GM19467 (cell line): ENCODE data around the gene LIMCH1.
"Not testable (repeated sequence)": the region's sequence is repeated elsewhere in the genome, so short reads cannot be mapped to it uniquely, and the experiment has no call there.

ENCODE experiments used
- ATAC-seq: cut with Tn5 transposase; IDR thresholded peaks from one replicate; pipeline ENCODE4 v1.9.1; 2021; ENCODE audit warnings: mild to moderate bottlenecking, moderate library complexity; ENCODE audit not compliant: unreplicated experiment

The LIMCH1 gene

GRCh38 chr4:41719417-41719816, 181.5 kb downstream of the LIMCH1 start:
- ATAC-seq: no peak

GRCh38 chr4:41722181-41722580, 184.2 kb downstream of the LIMCH1 start:
- no peak for ATAC-seq

DNA sequence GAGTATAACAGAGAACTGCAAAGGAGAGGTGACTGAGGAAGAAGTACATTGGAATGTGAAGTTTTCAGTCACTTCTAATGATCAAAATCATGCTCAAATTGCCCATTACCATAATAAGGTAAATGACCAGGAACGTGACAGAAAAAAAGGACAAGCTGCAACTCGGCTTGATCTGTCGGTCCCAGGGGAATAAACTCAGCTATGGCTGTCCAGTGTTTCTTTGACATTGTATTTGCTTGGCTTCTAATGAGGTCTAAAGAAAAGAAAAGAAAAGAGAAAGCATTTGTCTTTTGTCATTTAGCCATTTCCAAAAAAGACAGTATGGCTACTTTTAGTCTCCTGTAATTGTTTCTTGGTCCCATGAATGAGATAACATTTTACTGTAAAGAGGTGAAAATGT, 185.3 kb downstream of the LIMCH1 start:
- no peak for ATAC-seq

DNA sequence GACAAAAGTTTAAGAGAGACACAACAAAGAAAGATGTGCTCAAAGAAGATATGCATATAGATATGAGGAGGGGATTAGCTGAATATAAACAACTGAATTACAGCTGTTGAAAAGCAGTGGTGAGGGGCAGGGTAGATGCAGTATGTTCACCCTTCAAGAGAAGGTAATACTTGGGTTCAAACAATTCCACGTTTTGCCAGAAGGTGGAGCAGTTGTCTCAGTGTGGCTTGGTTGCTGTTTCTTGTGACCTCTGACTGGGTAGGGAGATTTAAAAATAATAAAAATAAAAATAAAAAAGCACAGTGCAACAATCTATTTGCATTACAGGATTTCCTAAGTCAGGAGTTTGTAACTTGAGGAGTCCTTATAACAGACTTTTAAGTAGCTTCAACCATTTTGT, 187.3 kb downstream of the LIMCH1 start:
- ATAC-seq: no peak

GRCh38 chr4:41727861-41728572, 190.1 kb downstream of the LIMCH1 start:
- no peak for ATAC-seq

GRCh38 chr4:41728573-41728913, 190.6 kb downstream of the LIMCH1 start:
- ATAC-seq: no peak

DNA sequence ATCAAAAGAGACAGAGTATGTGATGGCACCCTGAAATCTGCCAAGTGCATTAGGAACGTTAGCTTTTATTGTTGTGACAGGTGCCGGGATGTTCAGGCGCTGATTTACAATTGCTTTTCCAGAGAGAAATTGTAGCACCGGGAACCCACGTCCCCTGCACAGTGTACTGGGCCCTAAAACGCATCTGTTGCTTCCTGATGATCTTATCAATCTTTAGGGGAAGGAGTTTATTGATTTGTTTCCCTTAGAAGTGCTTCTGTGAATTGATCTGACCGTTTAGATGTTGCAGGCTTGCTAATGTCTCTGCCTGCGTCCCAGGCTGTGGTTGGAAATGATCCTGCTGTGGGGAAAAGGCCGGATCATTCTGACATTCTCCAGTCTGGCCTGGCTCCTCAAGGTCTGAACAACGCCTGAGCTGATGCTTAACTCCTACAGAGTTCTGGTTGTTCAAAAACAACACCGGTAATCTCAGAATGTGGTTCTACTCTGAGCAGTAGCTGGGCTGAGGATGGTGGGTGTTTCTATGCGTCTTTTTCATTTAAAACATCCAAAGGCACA, 193.7 kb downstream of the LIMCH1 start:
- ATAC-seq: no peak

DNA sequence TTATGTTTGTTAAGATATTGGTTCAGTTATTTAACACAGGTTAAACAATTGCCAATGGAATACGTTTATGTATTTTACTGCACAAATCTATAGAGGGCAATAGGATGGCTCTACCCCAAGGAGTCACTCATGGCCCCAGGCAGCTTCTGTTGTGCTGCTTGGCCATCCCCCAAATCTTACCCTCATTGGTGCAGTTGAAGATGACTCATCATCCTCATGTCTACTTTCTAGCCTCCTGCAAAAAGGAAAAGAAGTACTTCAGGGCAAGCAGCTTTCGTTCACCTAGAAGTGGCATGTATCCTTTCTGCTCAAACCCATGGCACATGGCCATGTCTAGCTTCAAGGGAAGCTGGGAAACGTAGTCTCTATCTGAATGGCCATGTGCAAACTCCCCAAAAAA, 196.4 kb downstream of the LIMCH1 start:
- no peak for ATAC-seq

DNA sequence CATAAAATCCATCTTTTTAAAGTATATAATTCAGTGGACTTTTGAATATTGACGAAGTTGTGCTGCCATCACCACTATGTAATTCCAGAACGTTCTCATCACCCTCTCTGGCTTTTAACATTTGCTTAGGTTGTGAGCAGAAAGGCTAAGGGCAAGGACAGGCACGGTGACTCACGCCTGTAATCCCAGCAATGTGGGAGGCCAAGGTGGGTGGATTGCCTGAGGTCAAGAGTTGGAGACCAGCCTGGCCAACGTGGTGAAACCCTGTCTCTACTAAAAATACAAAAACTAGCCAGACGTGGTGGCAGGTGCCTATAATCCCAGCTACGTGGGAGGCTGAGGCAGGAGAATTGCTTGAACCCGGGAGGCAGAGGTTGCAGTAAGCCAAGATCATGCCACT, 199.5 kb downstream of the LIMCH1 start:
- ATAC-seq: not testable (repeated sequence)

DNA sequence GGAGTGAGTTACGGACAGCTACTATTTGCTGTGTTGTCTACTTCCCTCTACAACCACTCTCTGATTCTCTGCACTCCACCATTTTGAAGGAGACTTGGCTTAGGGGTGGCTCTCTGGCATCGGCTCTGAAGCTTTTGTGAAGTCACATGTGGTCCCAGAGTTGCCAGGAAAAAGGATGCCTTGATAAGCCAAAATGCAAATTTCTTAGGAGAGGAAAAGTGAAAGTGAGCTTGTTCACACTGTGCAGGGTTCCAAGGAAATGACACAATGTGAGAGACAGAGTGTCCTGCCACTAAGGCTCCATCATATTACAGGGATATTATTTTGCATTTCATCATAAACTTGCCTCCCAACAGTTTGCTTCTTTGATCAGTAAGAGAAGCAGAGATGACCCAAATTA, 203.4 kb downstream of the LIMCH1 start:
- ATAC-seq: no peak

- no peak for ATAC-seq
Measured at GRCh38 chr4:41744572-41745291, 206.8 kb downstream of the LIMCH1 start.

- no peak for ATAC-seq
Measured at GRCh38 chr4:41745292-41746024, 207.5 kb downstream of the LIMCH1 start.

DNA sequence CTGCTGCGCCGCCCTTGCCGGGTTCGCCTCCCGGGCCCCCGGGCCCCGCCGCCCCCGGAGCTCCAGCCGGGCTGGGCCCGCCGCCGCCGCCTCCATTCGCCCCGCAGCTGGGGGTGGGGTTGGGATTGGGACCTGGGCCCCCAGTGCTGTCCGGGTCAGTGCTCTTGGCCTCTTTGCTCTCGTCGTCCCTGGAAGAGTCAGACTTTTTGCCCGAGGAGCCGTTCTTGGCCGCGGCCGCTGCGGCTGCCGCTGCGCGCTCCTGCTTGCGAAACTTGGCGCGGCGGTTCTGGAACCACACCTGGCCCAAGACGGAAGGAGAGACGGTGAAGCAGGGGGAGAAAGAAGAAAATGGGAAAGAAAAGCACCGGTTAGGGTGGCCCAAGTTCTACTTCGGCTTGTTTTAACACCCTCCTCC, 208.1 kb downstream of the LIMCH1 start:
- no peak for ATAC-seq

DNA sequence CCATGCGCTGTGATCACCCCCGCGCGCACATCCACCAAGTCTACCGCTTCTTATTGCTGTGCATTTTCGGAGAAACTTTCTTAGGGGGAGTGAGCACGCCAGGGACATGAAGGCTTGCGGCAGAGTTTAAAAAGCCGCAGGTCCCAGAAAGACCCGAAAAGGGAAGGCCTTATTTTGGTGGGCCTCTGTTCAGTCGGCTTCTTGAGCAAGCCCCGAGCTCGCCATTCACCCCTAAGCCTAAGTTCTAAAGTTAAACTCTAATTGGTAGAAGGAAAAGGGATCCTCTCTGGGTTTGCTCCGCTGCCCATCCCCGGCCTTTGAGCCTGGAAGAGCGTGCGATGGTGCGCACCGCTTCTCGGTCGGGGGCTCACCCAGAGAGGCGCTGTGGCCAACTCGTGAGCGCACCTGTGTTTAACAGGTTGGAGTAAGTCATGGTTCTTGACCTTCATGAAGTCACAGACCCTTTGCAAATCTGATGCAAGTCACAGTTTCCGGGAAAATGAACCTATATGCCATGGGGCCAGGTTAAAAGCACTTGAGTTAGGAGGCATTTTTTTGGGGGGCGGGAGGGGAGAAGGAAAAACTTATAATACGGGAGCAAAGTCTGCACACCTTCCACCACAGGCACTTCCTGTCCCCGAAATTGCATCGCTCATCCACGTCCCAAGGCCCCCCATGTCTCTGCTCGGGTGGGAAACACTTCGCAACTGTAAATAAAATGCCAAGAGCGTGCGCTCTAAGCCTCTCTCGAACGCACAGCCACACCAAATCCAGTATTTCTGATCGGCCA, 208.7 kb downstream of the LIMCH1 start:
- ATAC-seq: no peak

DNA sequence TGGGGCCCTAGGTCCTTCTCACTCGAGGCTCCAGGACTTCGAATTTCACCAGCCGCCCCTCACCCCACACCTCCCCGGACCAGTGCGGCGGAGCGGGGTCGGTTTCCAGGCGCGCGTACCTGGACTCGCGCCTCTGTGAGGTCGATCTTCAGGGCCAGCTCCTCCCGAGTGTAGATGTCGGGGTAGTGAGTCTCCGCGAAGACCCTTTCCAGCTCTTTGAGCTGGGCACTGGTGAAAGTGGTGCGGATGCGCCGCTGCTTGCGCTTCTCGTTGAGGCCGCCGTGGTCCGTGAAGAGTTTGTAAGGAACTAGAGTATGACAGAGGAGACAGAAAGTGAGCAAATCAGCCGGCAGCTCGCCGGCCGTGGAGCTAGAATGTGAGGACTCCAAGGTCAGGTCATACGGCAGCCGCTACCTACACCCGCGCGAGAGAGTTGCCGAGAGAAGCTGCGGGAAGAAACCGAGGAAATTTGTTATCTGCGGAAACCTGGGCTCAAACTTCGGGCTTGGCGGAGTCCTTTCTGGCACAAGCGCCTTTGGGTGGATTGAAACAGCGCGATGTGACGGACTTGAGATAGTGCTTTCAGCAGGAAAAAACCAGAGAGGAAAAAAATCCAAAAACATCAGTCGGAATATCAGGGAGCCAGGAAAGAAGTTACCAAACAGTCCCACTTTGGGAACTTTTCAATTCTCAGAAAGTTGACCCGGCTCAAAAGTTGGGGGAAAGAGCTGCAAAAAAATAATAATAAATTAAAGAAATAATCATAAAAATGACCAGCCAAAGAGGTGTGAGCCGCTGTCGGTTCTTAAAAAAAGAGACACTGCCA, 209.5 kb downstream of the LIMCH1 start:
- no peak for ATAC-seq

- ATAC-seq: no peak
Measured at GRCh38 chr4:41748074-41748570, 210.2 kb downstream of the LIMCH1 start.

- ATAC-seq: no peak
Measured at GRCh38 chr4:41748571-41749475, 210.9 kb downstream of the LIMCH1 start, which contains the start of gene PHOX2B. PHOX2B (minus strand) TSS chr4:41748725; CDS start chr4:41748610, 115 bp downstream.

GRCh38 chr4:41749631-41750039, 211.7 kb downstream of the LIMCH1 start:
- ATAC-seq: no peak
